Testis (tissue), 3 donors: ENCODE results near the gene FZD8. TPM values are rescaled to one million over a fixed set of nuclear protein-coding genes. Genes with fewer than 3 reads are reported as not detected.

Experiments used
- DNase-seq: peaks from one replicate; pipeline ENCODE4 v3.0.0-alpha.2; 2019
- H3K27ac ChIP-seq, 2 donors: fragments of 200-600 bp; sonication (generic); one replicate each; pipeline ENCODE4 v1.5.1; 2019
- H3K27me3 ChIP-seq: fragments of 200-600 bp; sonication (generic); one replicate; pipeline ENCODE4 v1.5.1; 2019
- H3K36me3 ChIP-seq: fragments of 200-600 bp; sonication (generic); one replicate; pipeline ENCODE4 v1.5.1; 2017; ENCODE audit warnings: low read depth; ENCODE audit errors: missing control alignments
- H3K4me1 ChIP-seq: fragments of 200-600 bp; sonication (generic); one replicate; pipeline ENCODE4 v1.5.1; 2019
- H3K4me3 ChIP-seq, 2 donors: fragments of 200-600 bp; sonication (generic); one replicate each; pipeline ENCODE4 v1.5.1; 2017 to 2019
- H3K9me3 ChIP-seq: fragments of 200-600 bp; sonication (generic); one replicate; pipeline ENCODE4 v1.5.1; 2017
- CTCF ChIP-seq, 3 experiments: fragments of 450-650 bp in 2 of 3; fragments of 200-600 bp in 1 of 3; sonication (generic) in 1 of 3; IDR thresholded peaks; one replicate each; pipeline ENCODE4 v1.5.1; 2016 to 2019; ENCODE audit warnings: antibody characterized with exemption in 3 of 3, mild to moderate bottlenecking in 2 of 3, moderate library complexity in 1 of 3
- POLR2A ChIP-seq: fragments of 450-650 bp; IDR thresholded peaks from one replicate; pipeline ENCODE4 v1.6.1; 2017; ENCODE audit warnings: antibody characterized with exemption, mild to moderate bottlenecking, moderate library complexity
- WGBS, 2 donors: methylation state at CpG; one replicate each; pipeline ENCODE4 v1.1.5; 2018; 5-methylcytosine and 5-hydroxymethylcytosine counted together
- intact Hi-C: fragments of 100-400 bp; cut with DNase I; formaldehyde crosslinking; loops from one replicate; pipeline ENCODE4 v1.15.1; 2023; ENCODE audit warnings: low total_unique reads
- polyA plus RNA-seq: library from polyadenylated mRNA; stranded (reverse); fragments of 350-450 nt; fragmentation: Illumina TruSeq; extraction: RNeasy Lipid Tissue Mini Kit (QIAGEN cat#74804); gene quantifications from one replicate; pipeline ENCODE4 v1.2.3, GENCODE V29; 2014; ENCODE audit warnings: low read depth, low replicate concordance; ENCODE audit not compliant: insufficient read depth
- total RNA-seq, 2 donors: library from RNA; depleted of rRNA; stranded (reverse); fragments of >200 nt; gene quantifications; one replicate each; pipeline ENCODE4 v1.2.3, GENCODE V29; 2016

Gene FZD8
- total and polyA plus RNA-seq, 3 donors from 2014 or later: 4.9 to 16.4 (median 13.0) TPM

- intact Hi-C loops: loop anchor here (10.0 kb wide), 1 partner anchor 1143 kb away; no protein-coding TSS in a partner anchor
- DNase-seq: no peak
- H3K4me3 ChIP-seq: no peak overlapping the region
- no peaks in the 10 kb centered on the region for H3K4me1 ChIP-seq
- WGBS, 2 donors: 95 to 96% methylated on average over 1 of the region's 1 CpG
- no peaks in the 10 kb centered on the region for H3K27me3 ChIP-seq
- no peak for TF ChIP-seq CTCF (IDR thresholded peaks at IDR 0.05)
- no peak for TF ChIP-seq POLR2A
- H3K36me3 ChIP-seq: no peaks in the 10 kb centered on the region
- H3K9me3 ChIP-seq: no peaks in the 10 kb centered on the region
- no peak overlapping the region for H3K27ac ChIP-seq
These were observed 10.7 kb downstream of the FZD8 start for GRCh38 chr10:35631404-35631803.

DNA sequence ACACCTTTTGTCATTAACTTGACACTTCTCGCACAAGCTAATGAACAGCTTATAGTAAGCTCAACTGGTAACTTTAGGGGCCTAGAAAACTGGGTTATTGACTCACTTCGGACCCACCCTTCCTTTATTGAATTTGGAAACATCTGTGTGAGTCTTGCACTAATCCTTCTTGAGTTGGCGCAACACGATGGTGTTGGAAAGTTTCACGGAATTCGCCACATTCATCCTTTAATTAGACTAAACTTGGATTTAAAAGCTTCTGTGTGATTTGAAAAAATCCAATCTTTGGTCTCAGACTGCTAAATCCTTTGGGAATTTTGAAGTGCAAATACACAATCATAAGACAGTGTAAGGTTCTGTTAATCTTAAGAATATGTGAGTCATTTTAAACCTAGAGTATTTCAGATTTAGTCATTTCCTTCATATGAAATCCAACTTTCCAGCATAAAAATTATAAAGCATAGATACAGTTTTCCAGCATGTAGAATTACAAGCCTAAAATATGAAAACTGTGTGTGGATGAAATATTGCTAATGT, 15.1 kb downstream of the FZD8 start:
- Histone ChIP-seq H3K27ac (no peak overlapping the region), H3K9me3 (no peaks in the 10 kb centered on the region), H3K27me3 (no peaks in the 10 kb centered on the region), H3K4me1 (no peaks in the 10 kb centered on the region), H3K36me3 (no peaks in the 10 kb centered on the region), H3K4me3 (no peak overlapping the region)
- 92 to 93% methylated on average over 6 of the region's 6 CpGs for WGBS, 2 donors
- intact Hi-C loops: no loop called here
- DNase-seq: no peak
- TF ChIP-seq POLR2A (no peak), CTCF (IDR thresholded peaks at IDR 0.05) (no peak)

DNA sequence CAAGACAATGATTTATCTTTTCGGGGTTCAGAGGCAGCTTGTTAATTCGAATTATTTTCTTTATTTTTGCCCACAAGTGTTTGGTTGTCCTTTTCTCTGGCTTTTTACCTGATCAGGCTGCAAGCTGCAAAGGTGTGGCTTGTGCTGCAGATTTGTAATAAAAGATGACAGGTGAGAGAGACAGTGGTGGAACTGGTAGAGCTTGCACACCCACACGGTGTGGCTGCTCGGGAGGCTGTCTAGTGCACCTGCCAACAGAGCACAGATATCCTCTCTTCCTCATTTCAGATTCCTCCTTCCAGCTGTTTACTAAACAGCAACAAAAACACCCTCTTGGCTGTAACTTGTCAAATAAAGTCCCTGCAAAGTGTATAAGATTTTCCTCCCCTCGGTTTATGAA, 27.8 kb downstream of the FZD8 start:
- no peaks in the 10 kb centered on the region for H3K36me3 ChIP-seq
- H3K4me1 ChIP-seq: no peaks in the 10 kb centered on the region
- H3K27ac ChIP-seq: no peak overlapping the region
- H3K9me3 ChIP-seq: no peaks in the 10 kb centered on the region
- no peaks in the 10 kb centered on the region for H3K27me3 ChIP-seq
- WGBS, 2 donors: 65 to 66% methylated on average over 5 of the region's 5 CpGs
- DNase-seq: no peak
- no peak overlapping the region for H3K4me3 ChIP-seq
- intact Hi-C loops: no loop called here
- no peak for TF ChIP-seq POLR2A
- TF ChIP-seq CTCF (IDR thresholded peaks at IDR 0.05): no peak

DNA sequence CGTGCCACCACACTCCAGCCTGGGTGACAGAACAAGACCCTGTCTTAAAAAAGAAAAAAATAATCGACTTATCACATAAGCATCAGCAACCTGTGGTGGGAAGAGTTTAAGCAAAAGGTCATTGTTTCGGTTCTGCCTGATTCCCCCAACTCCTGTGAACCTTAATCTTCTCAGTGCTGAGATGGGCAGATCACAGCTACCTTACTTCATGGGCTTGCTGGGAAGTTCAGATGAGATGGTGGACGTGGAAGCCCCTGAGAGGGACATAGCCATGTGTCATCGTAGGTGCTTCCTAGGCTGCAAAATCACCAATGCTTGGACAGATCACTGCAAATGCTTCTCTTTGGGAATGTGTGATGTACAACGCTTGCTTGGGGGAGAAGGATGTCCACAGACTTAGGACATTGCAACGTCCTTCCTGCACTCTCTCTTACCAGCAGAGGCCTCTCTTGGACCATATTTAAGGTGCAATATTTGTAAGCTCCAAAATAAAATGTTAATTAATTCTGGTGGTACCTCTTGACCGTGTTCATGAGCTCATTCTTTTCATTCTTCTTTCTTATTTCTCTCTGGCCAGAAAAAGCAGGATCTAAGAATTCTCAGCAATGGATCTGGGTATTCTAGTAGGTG, 28.4 kb downstream of the FZD8 start:
- no peaks in the 10 kb centered on the region for H3K36me3 ChIP-seq
- no peak for TF ChIP-seq CTCF (IDR thresholded peaks at IDR 0.05)
- no peak for TF ChIP-seq POLR2A
- WGBS, 2 donors: 69 to 72% methylated on average over 6 to 8 of the region's 8 CpGs
- intact Hi-C loops: no loop called here
- no peak for DNase-seq
- H3K27me3 ChIP-seq: no peaks in the 10 kb centered on the region
- H3K4me3 ChIP-seq: no peak overlapping the region
- H3K9me3 ChIP-seq: no peaks in the 10 kb centered on the region
- H3K27ac ChIP-seq: no peak overlapping the region
- H3K4me1 ChIP-seq: no peaks in the 10 kb centered on the region

DNA sequence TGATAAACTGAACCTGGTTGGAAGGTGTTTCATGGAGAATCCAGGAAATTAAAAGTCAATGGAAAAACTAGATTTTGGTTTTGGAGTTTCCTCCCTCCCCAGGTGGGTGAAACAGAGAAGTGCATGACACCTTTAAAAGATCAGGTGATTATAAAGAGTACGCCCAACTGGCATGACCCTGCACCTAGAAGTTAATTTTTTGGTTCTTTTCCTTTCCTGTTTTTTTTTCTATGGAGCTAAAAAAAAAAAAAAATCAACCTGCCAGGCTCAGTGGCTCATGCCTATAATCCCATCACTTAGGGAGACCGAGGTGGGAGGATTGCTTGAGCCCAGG, 29.0 kb downstream of the FZD8 start:
- no peak overlapping the region for H3K4me3 ChIP-seq
- no peaks in the 10 kb centered on the region for H3K27me3 ChIP-seq
- WGBS, 2 donors: 84 to 90% methylated on average over 2 of the region's 2 CpGs
- DNase-seq: no peak
- H3K9me3 ChIP-seq: no peaks in the 10 kb centered on the region
- no peak for TF ChIP-seq POLR2A
- no peak for TF ChIP-seq CTCF (IDR thresholded peaks at IDR 0.05)
- H3K36me3 ChIP-seq: no peaks in the 10 kb centered on the region
- no peaks in the 10 kb centered on the region for H3K4me1 ChIP-seq
- no peak overlapping the region for H3K27ac ChIP-seq
- intact Hi-C loops: no loop called here
